Transverse colon (tissue), 3 donors: ENCODE measurements around the gene EEFSEC.

Experiments
- CTCF ChIP-seq, 5 experiments: fragments of 200-600 bp in 3 of 5; fragments of 450-650 bp in 2 of 5; sonication (generic) in 3 of 5; IDR thresholded peaks; 1 replicate in 2 of 5; 2 replicates in 3 of 5; pipeline ENCODE4 v1.5.1; 2016 to 2017; ENCODE audit warnings: antibody characterized with exemption in 5 of 5, inconsistent platforms in 3 of 5, mild to moderate bottlenecking in 2 of 5, moderate library complexity in 1 of 5
- EP300 ChIP-seq: sonication (generic); formaldehyde crosslinking; IDR thresholded peaks from one replicate; pipeline ENCODE4 v1.6.1; 2017; ENCODE audit warnings: antibody characterized with exemption, low read depth
- POLR2A ChIP-seq: fragments of 450-650 bp; IDR thresholded peaks from one replicate; pipeline ENCODE4 v1.6.1; 2016; ENCODE audit warnings: antibody characterized with exemption, mild to moderate bottlenecking, moderate library complexity

- TF ChIP-seq POLR2A (no peak), CTCF (IDR thresholded peaks at IDR 0.05) (no peak), EP300 (no peak)
These were observed 21.7 kb downstream of the EEFSEC start for GRCh38 chr3:128174675-128175590.
